ENCODE results near the gene C6orf89. TPM values are rescaled to one million over a fixed set of nuclear protein-coding genes. Genes with fewer than 3 reads are reported as not detected.

C6orf89 gene
- total RNA-seq, 1 experiment from 2014 or later: 40.1 TPM

- intact Hi-C loops (cut with micrococcal nuclease; ENCODE audit: unreplicated experiment): no loop called here
- Histone ChIP-seq H3K27me3 (ENCODE audit: insufficient read depth, low read depth) (no peaks in the 10 kb centered on the region), H3K79me2 (ENCODE audit: low read depth) (0 out of 2 replicates have a peak, but pooled peaks cover 4% of the 10 kb centered on the region), H2AFZ (no peak overlapping the region), H3K36me3 (ENCODE audit: low read depth) (peaks cover 32% of the 10 kb centered on the region), H3F3A (ENCODE audit: insufficient read depth, low read depth) (peaks cover 36% of the 10 kb centered on the region; the same call in 1 of the 2 replicates), H3K4me1 (replicated peaks; ENCODE audit: insufficient read depth) (peaks cover 22% of the 10 kb centered on the region), H3K9me3 (ENCODE audit: insufficient read depth, low read depth) (no peaks in the 10 kb centered on the region), H4K20me1 (ENCODE audit: insufficient read depth) (no peaks in the 10 kb centered on the region), H3K4me3 (no peak overlapping the region), H3K27ac (no peak overlapping the region), H3K9me2 (ENCODE audit: insufficient read depth) (no peaks in the 10 kb centered on the region), H3K4me2 (no peak overlapping the region)
- BruUV-seq (replicated peaks): no TSS peak
- CTCF ChIA-PET: no interaction called here
- DNase-seq: no peak
- TF ChIP-seq CTCF (conservative IDR thresholded peaks at IDR 0.05): no peak
- no peak for TF ChIP-seq EZH2 (IDR thresholded peaks at IDR 0.05; ENCODE audit: low read depth)
- POLR2A ChIA-PET (ENCODE audit: unreplicated experiment): no interaction called here
These were observed 29.5 kb upstream of the C6orf89 start for GRCh38 chr6:36856277-36856676.

GRCh38 chr6:36857325-36857724 is 28.4 kb upstream of the C6orf89 start:
- Histone ChIP-seq H4K20me1 (ENCODE audit: insufficient read depth) (no peaks in the 10 kb centered on the region), H3K4me1 (replicated peaks; ENCODE audit: insufficient read depth) (peaks cover 20% of the 10 kb centered on the region), H3K4me2 (no peak overlapping the region), H3K36me3 (ENCODE audit: low read depth) (peaks cover 32% of the 10 kb centered on the region), H3F3A (ENCODE audit: insufficient read depth, low read depth) (peaks cover 28% of the 10 kb centered on the region; the same call in 1 of the 2 replicates), H3K27me3 (ENCODE audit: insufficient read depth, low read depth) (no peaks in the 10 kb centered on the region), H2AFZ (no peak overlapping the region), H3K4me3 (no peak overlapping the region), H3K79me2 (ENCODE audit: low read depth) (0 out of 2 replicates have a peak, but pooled peaks cover 6% of the 10 kb centered on the region), H3K9me3 (ENCODE audit: insufficient read depth, low read depth) (no peaks in the 10 kb centered on the region), H3K9me2 (ENCODE audit: insufficient read depth) (no peaks in the 10 kb centered on the region), H3K27ac (no peak overlapping the region)
- intact Hi-C loops (cut with micrococcal nuclease; ENCODE audit: unreplicated experiment): no loop called here
- POLR2A ChIA-PET (ENCODE audit: unreplicated experiment): no interaction called here
- no TSS peak for BruUV-seq (replicated peaks)
- CTCF ChIA-PET: no interaction called here
- DNase-seq: no peak
- TF ChIP-seq EZH2 (IDR thresholded peaks at IDR 0.05; ENCODE audit: low read depth) (no peak), CTCF (conservative IDR thresholded peaks at IDR 0.05) (no peak)

GRCh38 chr6:36858407-36858981 is 27.3 kb upstream of the C6orf89 start:
- Histone ChIP-seq H3F3A (ENCODE audit: insufficient read depth, low read depth) (peaks cover 20% of the 10 kb centered on the region; the same call in 1 of the 2 replicates), H3K4me2 (no peak overlapping the region), H3K27ac (peak overlapping the region; percentile 26; the same call in 1 of the 2 replicates), H3K4me3 (no peak overlapping the region), H3K27me3 (ENCODE audit: insufficient read depth, low read depth) (no peaks in the 10 kb centered on the region), H4K20me1 (ENCODE audit: insufficient read depth) (no peaks in the 10 kb centered on the region), H3K79me2 (ENCODE audit: low read depth) (0 out of 2 replicates have a peak, but pooled peaks cover 6% of the 10 kb centered on the region), H3K36me3 (ENCODE audit: low read depth) (peaks cover 30% of the 10 kb centered on the region), H3K9me3 (ENCODE audit: insufficient read depth, low read depth) (no peaks in the 10 kb centered on the region), H2AFZ (no peak overlapping the region), H3K9me2 (ENCODE audit: insufficient read depth) (no peaks in the 10 kb centered on the region), H3K4me1 (replicated peaks; ENCODE audit: insufficient read depth) (peaks cover 9% of the 10 kb centered on the region)
- TF ChIP-seq EZH2 (IDR thresholded peaks at IDR 0.05; ENCODE audit: low read depth): no peak
- TF ChIP-seq CTCF (conservative IDR thresholded peaks at IDR 0.05): no peak
- ChIA-PET CTCF (interaction anchor here (0.7 kb wide), 1 partner anchor 17 kb away, joined by 8 read pairs; no protein-coding TSS in a partner anchor), POLR2A (ENCODE audit: unreplicated experiment) (no interaction called here)
- peak in 1 of 2 experiments; percentile 43 for DNase-seq
- intact Hi-C loops (cut with micrococcal nuclease; ENCODE audit: unreplicated experiment): no loop called here
- no TSS peak for BruUV-seq (replicated peaks)
